ENCODE data around the gene PAK4.

PAK4 gene

GRCh38 chr19:39125554-39126311 is at the start of gene PAK4:
Gene PAK4, plus strand, starts transcription at chr19:39125786. Its CDS starts 43,768 bp downstream, at chr19:39169554.
- in situ Hi-C loops (cut with MboI; ENCODE audit: low pct_unique_long_range_greater_than_20kb, low sequenced_read_pairs, unreplicated experiment) = loop anchor here (10.0 kb wide), 1 partner anchor 209 kb away; the partner anchor contains the start of gene GMFG
- no peak for TF ChIP-seq CTCF (IDR thresholded peaks at IDR 0.05; ENCODE audit: extremely low read depth, insufficient read depth, missing control alignments)
- peak; percentile 100 for DNase-seq (ENCODE audit: low spot score)

- TF ChIP-seq CTCF (IDR thresholded peaks at IDR 0.05; ENCODE audit: extremely low read depth, insufficient read depth, missing control alignments) = no peak
- in situ Hi-C loops (cut with MboI; ENCODE audit: low pct_unique_long_range_greater_than_20kb, low sequenced_read_pairs, unreplicated experiment) = no loop called here
- no peak for DNase-seq (ENCODE audit: low spot score)
These were observed 48.3 kb upstream of the PAK4 start for GRCh38 chr19:39077323-39077722.

GRCh38 chr19:39078436-39079200 is 47.0 kb upstream of the PAK4 start:
- TF ChIP-seq CTCF (IDR thresholded peaks at IDR 0.05; ENCODE audit: extremely low read depth, insufficient read depth, missing control alignments) = no peak
- DNase-seq (ENCODE audit: low spot score) = no peak
- in situ Hi-C loops (cut with MboI; ENCODE audit: low pct_unique_long_range_greater_than_20kb, low sequenced_read_pairs, unreplicated experiment) = no loop called here

GRCh38 chr19:39080431-39080830 is 45.2 kb upstream of the PAK4 start:
- TF ChIP-seq CTCF (IDR thresholded peaks at IDR 0.05; ENCODE audit: extremely low read depth, insufficient read depth, missing control alignments) = no peak
- DNase-seq (ENCODE audit: low spot score) = no peak
- in situ Hi-C loops (cut with MboI; ENCODE audit: low pct_unique_long_range_greater_than_20kb, low sequenced_read_pairs, unreplicated experiment) = no loop called here

- TF ChIP-seq CTCF (IDR thresholded peaks at IDR 0.05; ENCODE audit: extremely low read depth, insufficient read depth, missing control alignments) = no peak
- no peak for DNase-seq (ENCODE audit: low spot score)
- in situ Hi-C loops (cut with MboI; ENCODE audit: low pct_unique_long_range_greater_than_20kb, low sequenced_read_pairs, unreplicated experiment) = no loop called here
These were observed 43.4 kb upstream of the PAK4 start for GRCh38 chr19:39082167-39082566.

GRCh38 chr19:39082745-39083598 is 42.6 kb upstream of the PAK4 start:
- no peak for TF ChIP-seq CTCF (IDR thresholded peaks at IDR 0.05; ENCODE audit: extremely low read depth, insufficient read depth, missing control alignments)
- in situ Hi-C loops (cut with MboI; ENCODE audit: low pct_unique_long_range_greater_than_20kb, low sequenced_read_pairs, unreplicated experiment) = no loop called here
- no peak for DNase-seq (ENCODE audit: low spot score)

Measured in GM13977 (cell line).